ENCODE results near the gene CLN6.
"Not testable (repeated sequence)": the region's sequence is repeated elsewhere in the genome, so short reads cannot be mapped to it uniquely, and the experiment has no call there.

CLN6 gene

GRCh38 chr15:68256675-68257450 is 27.3 kb upstream of the CLN6 start:
- DNase-seq (ENCODE audit: low read depth) = peak; percentile 39

- no peak for DNase-seq (ENCODE audit: low read depth)
Measured at GRCh38 chr15:68252925-68253534, 23.5 kb upstream of the CLN6 start.

- no peak for DNase-seq (ENCODE audit: low read depth)
Measured at GRCh38 chr15:68249058-68249713, 19.7 kb upstream of the CLN6 start.

- DNase-seq (ENCODE audit: low read depth) = no peak
Measured at GRCh38 chr15:68244235-68244634, 14.7 kb upstream of the CLN6 start.

- DNase-seq (ENCODE audit: low read depth) = no peak
Measured at GRCh38 chr15:68241088-68241935, 11.8 kb upstream of the CLN6 start.

GRCh38 chr15:68239025-68239424 is 9.5 kb upstream of the CLN6 start:
- no peak for DNase-seq (ENCODE audit: low read depth)

- DNase-seq (ENCODE audit: low read depth) = no peak
Measured at GRCh38 chr15:68235022-68235421, 5.5 kb upstream of the CLN6 start.

- not testable (repeated sequence) for DNase-seq (ENCODE audit: low read depth)
Measured at GRCh38 chr15:68234520-68234919, 5.0 kb upstream of the CLN6 start.

- no peak for DNase-seq (ENCODE audit: low read depth)
Measured at GRCh38 chr15:68234060-68234459, 4.5 kb upstream of the CLN6 start.

- DNase-seq (ENCODE audit: low read depth) = no peak
Measured at GRCh38 chr15:68232937-68233336, 3.4 kb upstream of the CLN6 start.

- no peak for DNase-seq (ENCODE audit: low read depth)
Measured at GRCh38 chr15:68232449-68232848, 2.9 kb upstream of the CLN6 start.

- no peak for DNase-seq (ENCODE audit: low read depth)
Measured at GRCh38 chr15:68231102-68231818, 1.7 kb upstream of the CLN6 start.

GRCh38 chr15:68230157-68231100 is 901 bp upstream of the CLN6 start:
- no peak for DNase-seq (ENCODE audit: low read depth)

GRCh38 chr15:68228971-68229385 is 550 bp downstream of the CLN6 start:
- no peak for DNase-seq (ENCODE audit: low read depth)

GRCh38 chr15:68228143-68228970 is 1.2 kb downstream of the CLN6 start:
- no peak for DNase-seq (ENCODE audit: low read depth)

GRCh38 chr15:68227643-68228142 is 1.8 kb downstream of the CLN6 start:
- no peak for DNase-seq (ENCODE audit: low read depth)

GRCh38 chr15:68225442-68225841 is 4.1 kb downstream of the CLN6 start:
- DNase-seq (ENCODE audit: low read depth) = not testable (repeated sequence)

- DNase-seq (ENCODE audit: low read depth) = no peak
Measured at GRCh38 chr15:68224546-68225250, 4.8 kb downstream of the CLN6 start.

- no peak for DNase-seq (ENCODE audit: low read depth)
Measured at GRCh38 chr15:68224108-68224507, 5.4 kb downstream of the CLN6 start.

Data from activated gamma-delta T cell treated with anti-CD3 and anti-CD28 coated beads, Interleukin-2, amount 50 U/mL, for 16 hours (primary cell).